Measurements from ENCODE around the gene NDUFV2. TPM values are rescaled to one million over a fixed set of nuclear protein-coding genes. Genes with fewer than 3 reads are reported as not detected.
A peak's percentile ranks its signal among the peaks of the same experiment; 100 is the strongest.

Gene NDUFV2
- 184 TPM for polyA plus RNA-seq (2013, experiment 1 of 2)
- polyA plus RNA-seq (2013, experiment 2 of 2): 186 TPM

- Histone ChIP-seq H3K27ac (ENCODE audit: low read depth, low read length) (peak within 1 kb of the TSS; percentile 89), H3K27me3 (ENCODE audit: insufficient read depth, low read length) (no peaks in the 10 kb centered on the region), H3K9ac (ENCODE audit: low read depth, low read length) (peak within 1 kb of the TSS; percentile 96), H3K4me1 (ENCODE audit: insufficient read depth, low read length) (peaks cover 48% of the 10 kb centered on the region), H3K9me3 (ENCODE audit: insufficient read depth, low read depth, low read length) (no peaks in the 10 kb centered on the region), H3K4me3 (ENCODE audit: low read length) (peak within 1 kb of the TSS; percentile 97), H3K36me3 (ENCODE audit: insufficient read depth, low read length) (0 out of 2 replicates have a peak, but pooled peaks cover 6% of the 10 kb centered on the region)
- under 1% methylated on average over 64 of the region's 64 CpGs for WGBS
Measured at GRCh38 chr18:9102508-9103375, at the start of gene NDUFV2. TSS of gene NDUFV2 (plus strand) at chr18:9102699. CDS start at chr18:9102744, 45 bp downstream.

GRCh38 chr18:9053814-9054213 lies 48.7 kb upstream of the NDUFV2 start:
- H3K27ac ChIP-seq (ENCODE audit: low read depth, low read length): no peak overlapping the region
- H3K4me1 ChIP-seq (ENCODE audit: insufficient read depth, low read length): no peaks in the 10 kb centered on the region
- no peak overlapping the region for H3K9ac ChIP-seq (ENCODE audit: low read depth, low read length)
- no peak overlapping the region for H3K4me3 ChIP-seq (ENCODE audit: low read length)
- no peaks in the 10 kb centered on the region for H3K27me3 ChIP-seq (ENCODE audit: insufficient read depth, low read length)
- H3K9me3 ChIP-seq (ENCODE audit: insufficient read depth, low read depth, low read length): peaks cover 31% of the 10 kb centered on the region
- no peaks in the 10 kb centered on the region for H3K36me3 ChIP-seq (ENCODE audit: insufficient read depth, low read length)
- 98% methylated on average over 1 of the region's 1 CpG for WGBS

- Histone ChIP-seq H3K36me3 (ENCODE audit: insufficient read depth, low read length) (no peaks in the 10 kb centered on the region), H3K4me3 (ENCODE audit: low read length) (no peak overlapping the region), H3K4me1 (ENCODE audit: insufficient read depth, low read length) (no peaks in the 10 kb centered on the region), H3K9me3 (ENCODE audit: insufficient read depth, low read depth, low read length) (peaks cover 24% of the 10 kb centered on the region), H3K9ac (ENCODE audit: low read depth, low read length) (no peak overlapping the region), H3K27me3 (ENCODE audit: insufficient read depth, low read length) (no peaks in the 10 kb centered on the region), H3K27ac (ENCODE audit: low read depth, low read length) (no peak overlapping the region)
- 66% methylated on average over 1 of the region's 1 CpG for WGBS
Measured at GRCh38 chr18:9055185-9055584, 47.3 kb upstream of the NDUFV2 start.

- Histone ChIP-seq H3K4me1 (ENCODE audit: insufficient read depth, low read length) (no peaks in the 10 kb centered on the region), H3K9ac (ENCODE audit: low read depth, low read length) (no peak overlapping the region), H3K9me3 (ENCODE audit: insufficient read depth, low read depth, low read length) (peaks cover 21% of the 10 kb centered on the region), H3K27ac (ENCODE audit: low read depth, low read length) (no peak overlapping the region), H3K27me3 (ENCODE audit: insufficient read depth, low read length) (no peaks in the 10 kb centered on the region), H3K36me3 (ENCODE audit: insufficient read depth, low read length) (no peaks in the 10 kb centered on the region), H3K4me3 (ENCODE audit: low read length) (no peak overlapping the region)
- WGBS: 94% methylated on average over 1 of the region's 1 CpG
Measured at GRCh38 chr18:9055626-9056025, 46.9 kb upstream of the NDUFV2 start.

- 95% methylated on average over 3 of the region's 3 CpGs for WGBS
- no peaks in the 10 kb centered on the region for H3K27me3 ChIP-seq (ENCODE audit: insufficient read depth, low read length)
- no peak overlapping the region for H3K27ac ChIP-seq (ENCODE audit: low read depth, low read length)
- no peak overlapping the region for H3K4me3 ChIP-seq (ENCODE audit: low read length)
- no peaks in the 10 kb centered on the region for H3K4me1 ChIP-seq (ENCODE audit: insufficient read depth, low read length)
- no peak overlapping the region for H3K9ac ChIP-seq (ENCODE audit: low read depth, low read length)
- H3K9me3 ChIP-seq (ENCODE audit: insufficient read depth, low read depth, low read length): peaks cover 9% of the 10 kb centered on the region; the same call in 1 of the 2 replicates
- H3K36me3 ChIP-seq (ENCODE audit: insufficient read depth, low read length): no peaks in the 10 kb centered on the region
Measured at GRCh38 chr18:9057646-9058045, 44.9 kb upstream of the NDUFV2 start.

GRCh38 chr18:9058406-9058805 lies 44.1 kb upstream of the NDUFV2 start:
- Histone ChIP-seq H3K27ac (ENCODE audit: low read depth, low read length) (no peak overlapping the region), H3K36me3 (ENCODE audit: insufficient read depth, low read length) (no peaks in the 10 kb centered on the region), H3K4me1 (ENCODE audit: insufficient read depth, low read length) (no peaks in the 10 kb centered on the region), H3K9me3 (ENCODE audit: insufficient read depth, low read depth, low read length) (peaks cover 1% of the 10 kb centered on the region; the same call in 1 of the 2 replicates), H3K4me3 (ENCODE audit: low read length) (no peak overlapping the region), H3K9ac (ENCODE audit: low read depth, low read length) (no peak overlapping the region), H3K27me3 (ENCODE audit: insufficient read depth, low read length) (no peaks in the 10 kb centered on the region)
- WGBS: 90% methylated on average over 4 of the region's 4 CpGs

- Histone ChIP-seq H3K9ac (ENCODE audit: low read depth, low read length) (no peak overlapping the region), H3K4me3 (ENCODE audit: low read length) (no peak overlapping the region), H3K27ac (ENCODE audit: low read depth, low read length) (no peak overlapping the region), H3K27me3 (ENCODE audit: insufficient read depth, low read length) (no peaks in the 10 kb centered on the region), H3K9me3 (ENCODE audit: insufficient read depth, low read depth, low read length) (no peaks in the 10 kb centered on the region), H3K36me3 (ENCODE audit: insufficient read depth, low read length) (no peaks in the 10 kb centered on the region), H3K4me1 (ENCODE audit: insufficient read depth, low read length) (no peaks in the 10 kb centered on the region)
- WGBS: 96% methylated on average over 2 of the region's 2 CpGs
Measured at GRCh38 chr18:9062418-9062751, 40.1 kb upstream of the NDUFV2 start.

- Histone ChIP-seq H3K36me3 (ENCODE audit: insufficient read depth, low read length) (no peaks in the 10 kb centered on the region), H3K4me1 (ENCODE audit: insufficient read depth, low read length) (peaks cover 7% of the 10 kb centered on the region), H3K4me3 (ENCODE audit: low read length) (no peak overlapping the region), H3K27me3 (ENCODE audit: insufficient read depth, low read length) (no peaks in the 10 kb centered on the region), H3K27ac (ENCODE audit: low read depth, low read length) (no peak overlapping the region), H3K9ac (ENCODE audit: low read depth, low read length) (no peak overlapping the region), H3K9me3 (ENCODE audit: insufficient read depth, low read depth, low read length) (no peaks in the 10 kb centered on the region)
- WGBS: 91% methylated on average over 5 of the region's 5 CpGs
Measured at GRCh38 chr18:9065864-9066263, 36.6 kb upstream of the NDUFV2 start.

GRCh38 chr18:9066358-9066757 lies 36.1 kb upstream of the NDUFV2 start:
- peaks cover 7% of the 10 kb centered on the region for H3K4me1 ChIP-seq (ENCODE audit: insufficient read depth, low read length)
- no peak overlapping the region for H3K9ac ChIP-seq (ENCODE audit: low read depth, low read length)
- WGBS: 95% methylated on average over 4 of the region's 4 CpGs
- no peak overlapping the region for H3K4me3 ChIP-seq (ENCODE audit: low read length)
- H3K27ac ChIP-seq (ENCODE audit: low read depth, low read length): no peak overlapping the region
- H3K36me3 ChIP-seq (ENCODE audit: insufficient read depth, low read length): no peaks in the 10 kb centered on the region
- no peaks in the 10 kb centered on the region for H3K27me3 ChIP-seq (ENCODE audit: insufficient read depth, low read length)
- H3K9me3 ChIP-seq (ENCODE audit: insufficient read depth, low read depth, low read length): no peaks in the 10 kb centered on the region

- no peak overlapping the region for H3K9ac ChIP-seq (ENCODE audit: low read depth, low read length)
- H3K27me3 ChIP-seq (ENCODE audit: insufficient read depth, low read length): no peaks in the 10 kb centered on the region
- no peaks in the 10 kb centered on the region for H3K36me3 ChIP-seq (ENCODE audit: insufficient read depth, low read length)
- no peaks in the 10 kb centered on the region for H3K9me3 ChIP-seq (ENCODE audit: insufficient read depth, low read depth, low read length)
- WGBS: 95% methylated on average over 4 of the region's 5 CpGs
- no peak overlapping the region for H3K27ac ChIP-seq (ENCODE audit: low read depth, low read length)
- peaks cover 7% of the 10 kb centered on the region for H3K4me1 ChIP-seq (ENCODE audit: insufficient read depth, low read length)
- H3K4me3 ChIP-seq (ENCODE audit: low read length): no peak overlapping the region
Measured at GRCh38 chr18:9066817-9067306, 35.6 kb upstream of the NDUFV2 start.

- H3K4me1 ChIP-seq (ENCODE audit: insufficient read depth, low read length): peaks cover 7% of the 10 kb centered on the region
Measured at GRCh38 chr18:9067823-9068222, 34.7 kb upstream of the NDUFV2 start.

More at GRCh38 chr18:9067823-9068222, 34.7 kb upstream of the NDUFV2 start:
- H3K9me3 ChIP-seq (ENCODE audit: insufficient read depth, low read depth, low read length): no peaks in the 10 kb centered on the region
- no peaks in the 10 kb centered on the region for H3K27me3 ChIP-seq (ENCODE audit: insufficient read depth, low read length)
- H3K36me3 ChIP-seq (ENCODE audit: insufficient read depth, low read length): no peaks in the 10 kb centered on the region
- H3K9ac ChIP-seq (ENCODE audit: low read depth, low read length): no peak overlapping the region
- no peak overlapping the region for H3K27ac ChIP-seq (ENCODE audit: low read depth, low read length)
- no peak overlapping the region for H3K4me3 ChIP-seq (ENCODE audit: low read length)
- WGBS: 95% methylated on average over 6 of the region's 6 CpGs
